Stimulated activated CD8-positive, alpha-beta memory T cell treated with anti-CD3 and anti-CD28 coated beads, Interleukin-7, amount 100 ng/mL, for 1 hour (primary cell): ENCODE data around the gene GPR162.

Source experiments
- DNase-seq, 2 donors: peaks; one replicate each; pipeline ENCODE4 v3.0.0-alpha.2; 2020; ENCODE audit warnings: low read depth in 2 of 2

Gene GPR162

GRCh38 chr12:6787309-6787708 is 34.3 kb upstream of the GPR162 start:
- DNase-seq: no peak

- no peak for DNase-seq
Measured at GRCh38 chr12:6788972-6789924, 32.4 kb upstream of the GPR162 start, which contains the start of gene CD4. Gene CD4, plus strand, starts transcription at chr12:6789528. Its CDS starts 10,611 bp downstream, at chr12:6800139.

DNA sequence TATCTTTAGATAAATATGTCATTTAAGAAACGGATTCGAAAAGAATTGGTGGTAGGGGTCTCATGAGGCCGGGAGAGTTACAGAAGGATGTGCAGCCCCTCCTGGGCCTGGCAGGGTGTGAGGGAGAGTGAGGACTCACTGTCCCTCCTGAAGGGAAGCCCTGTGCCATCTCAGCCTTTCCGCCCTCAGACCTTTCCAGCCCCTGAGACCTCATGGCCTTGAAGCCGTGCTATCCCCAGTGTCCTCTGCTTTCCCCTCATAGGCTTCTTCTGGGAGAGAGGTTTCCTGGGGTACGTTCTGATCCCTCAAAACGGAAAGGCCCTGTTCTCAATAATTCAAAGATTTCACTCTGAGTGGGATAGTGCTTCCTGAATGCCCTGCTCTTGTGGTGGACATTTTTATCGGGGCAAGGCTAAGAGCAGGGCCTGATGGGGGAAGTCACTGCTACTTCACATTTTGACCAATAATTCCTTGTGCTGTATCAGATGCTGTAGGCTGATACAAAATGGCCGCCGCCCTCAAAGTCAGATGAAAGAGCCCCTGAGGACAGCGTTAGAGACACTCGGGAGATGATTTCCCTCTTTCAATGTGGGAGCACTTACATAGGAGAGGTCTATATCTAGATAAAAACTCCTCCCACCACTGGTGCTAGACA is 31.0 kb upstream of the GPR162 start:
- DNase-seq: no peak

- no peak for DNase-seq
Measured at GRCh38 chr12:6791931-6792520, 29.6 kb upstream of the GPR162 start.

DNA sequence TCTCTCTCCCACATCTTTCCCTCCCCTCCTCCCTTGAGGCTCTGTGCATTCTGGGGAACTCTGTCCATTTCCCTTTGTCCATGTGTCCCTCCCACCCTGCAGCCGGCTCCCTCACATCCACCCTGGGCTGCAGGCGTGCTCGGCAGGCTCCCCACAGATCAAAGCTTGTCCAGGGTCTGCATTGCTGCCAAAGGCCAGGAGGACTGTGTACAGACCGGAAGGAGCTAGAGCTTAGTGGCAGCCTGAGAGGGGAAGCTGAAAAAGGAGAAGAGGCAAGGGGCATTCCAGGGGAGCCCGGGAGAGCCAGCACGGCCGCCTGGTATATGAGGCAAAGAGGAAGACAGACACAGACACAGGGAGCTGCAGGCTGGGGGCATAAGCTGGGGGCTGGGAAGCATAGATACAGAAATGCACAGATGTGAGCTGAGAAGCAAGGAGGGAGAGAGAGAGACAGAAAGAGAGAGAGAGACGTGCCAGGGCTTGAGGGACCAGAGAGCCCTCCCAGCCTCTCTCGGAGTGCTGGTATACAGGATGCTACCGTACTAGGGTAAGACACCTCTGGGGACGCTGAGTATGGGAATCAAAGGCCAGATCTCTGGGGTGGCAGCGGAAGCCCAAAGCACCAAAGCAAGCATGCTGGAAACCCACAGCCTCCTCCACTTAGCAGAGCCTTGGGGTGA is 29.0 kb upstream of the GPR162 start:
- no peak for DNase-seq

- no peak for DNase-seq
Measured at GRCh38 chr12:6795088-6795487, 26.5 kb upstream of the GPR162 start.

DNA sequence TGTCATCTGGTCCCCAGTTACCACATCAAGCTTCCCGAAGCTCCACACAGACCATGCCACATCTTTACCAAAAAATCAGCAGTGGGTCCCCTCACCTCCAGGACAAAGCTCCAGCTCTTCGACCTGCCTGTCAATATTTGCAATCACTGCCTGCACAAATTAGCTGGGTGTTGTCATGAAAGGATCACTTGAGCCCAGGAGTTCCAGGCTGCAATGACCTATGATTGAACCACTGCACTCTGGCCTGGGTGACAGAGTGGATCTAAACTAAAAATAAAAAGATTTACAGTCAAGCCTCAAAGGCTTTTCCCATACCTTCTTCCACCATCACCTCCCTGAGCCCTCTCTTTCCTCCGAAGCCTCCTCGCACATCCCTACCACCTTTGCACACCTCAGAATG is 25.0 kb upstream of the GPR162 start:
- DNase-seq: no peak

- DNase-seq: no peak
Measured at GRCh38 chr12:6799147-6799546, 22.5 kb upstream of the GPR162 start.

GRCh38 chr12:6807170-6807569 is 14.5 kb upstream of the GPR162 start:
- no peak for DNase-seq

GRCh38 chr12:6809056-6809455 is 12.6 kb upstream of the GPR162 start:
- no peak for DNase-seq

- DNase-seq: no peak
Measured at GRCh38 chr12:6810758-6811157, 10.9 kb upstream of the GPR162 start.

DNA sequence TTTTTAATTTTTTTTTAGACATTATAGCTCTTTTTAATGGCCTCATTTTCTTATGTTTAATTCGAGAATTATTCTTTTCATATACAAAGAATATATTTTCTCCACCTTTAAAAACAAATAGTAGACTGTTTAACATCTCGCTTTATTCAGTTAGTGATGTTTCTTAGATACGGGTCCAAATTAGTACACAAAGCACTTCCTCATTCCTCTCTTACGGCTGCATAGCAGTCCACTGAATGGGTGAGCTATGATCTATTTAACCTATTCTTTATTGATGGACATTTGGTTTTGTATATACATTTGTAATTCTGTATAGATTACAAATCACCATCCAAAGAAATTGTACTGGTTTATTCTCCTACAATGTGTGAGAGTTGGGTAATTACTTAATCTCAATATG is 8.3 kb upstream of the GPR162 start:
- DNase-seq: no peak

GRCh38 chr12:6816598-6816997 is 5.0 kb upstream of the GPR162 start:
- no peak for DNase-seq

DNA sequence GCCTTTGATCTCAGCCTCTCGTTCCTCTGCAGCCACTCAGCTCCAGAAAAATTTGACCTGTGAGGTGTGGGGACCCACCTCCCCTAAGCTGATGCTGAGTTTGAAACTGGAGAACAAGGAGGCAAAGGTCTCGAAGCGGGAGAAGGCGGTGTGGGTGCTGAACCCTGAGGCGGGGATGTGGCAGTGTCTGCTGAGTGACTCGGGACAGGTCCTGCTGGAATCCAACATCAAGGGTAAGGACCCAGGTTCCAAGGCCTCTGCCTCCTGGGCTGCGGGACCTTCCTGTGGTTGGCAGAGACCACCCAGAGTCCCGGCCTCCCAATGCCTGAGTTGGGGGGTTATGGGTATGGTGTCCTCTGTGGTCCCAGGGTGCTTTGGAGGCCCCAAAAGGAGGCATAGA is 4.5 kb upstream of the GPR162 start:
- DNase-seq: no peak

DNA sequence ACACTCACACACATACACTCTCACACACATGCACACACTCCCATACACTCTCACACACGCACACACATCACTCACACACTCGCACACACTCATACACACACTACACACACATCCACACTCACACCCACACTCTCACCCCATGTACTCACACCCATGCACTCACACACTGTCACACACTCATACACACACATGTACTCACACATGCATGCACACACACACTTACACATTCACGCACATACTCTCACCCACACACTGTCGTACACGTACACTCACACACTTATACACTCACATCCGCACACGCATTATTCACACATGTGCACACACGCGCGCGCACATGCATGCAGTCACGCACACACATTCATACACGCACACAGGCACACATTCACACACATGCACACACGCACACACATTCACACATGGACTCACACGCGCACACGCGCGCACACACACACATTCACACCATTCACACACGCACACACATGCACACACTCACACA is 3.9 kb upstream of the GPR162 start:
- DNase-seq: no peak

GRCh38 chr12:6818222-6818621 is 3.4 kb upstream of the GPR162 start:
- no peak for DNase-seq

- no peak for DNase-seq
Measured at GRCh38 chr12:6818645-6819044, 3.0 kb upstream of the GPR162 start.

GRCh38 chr12:6819106-6820030 is 2.3 kb upstream of the GPR162 start:
- no peak for DNase-seq

DNA sequence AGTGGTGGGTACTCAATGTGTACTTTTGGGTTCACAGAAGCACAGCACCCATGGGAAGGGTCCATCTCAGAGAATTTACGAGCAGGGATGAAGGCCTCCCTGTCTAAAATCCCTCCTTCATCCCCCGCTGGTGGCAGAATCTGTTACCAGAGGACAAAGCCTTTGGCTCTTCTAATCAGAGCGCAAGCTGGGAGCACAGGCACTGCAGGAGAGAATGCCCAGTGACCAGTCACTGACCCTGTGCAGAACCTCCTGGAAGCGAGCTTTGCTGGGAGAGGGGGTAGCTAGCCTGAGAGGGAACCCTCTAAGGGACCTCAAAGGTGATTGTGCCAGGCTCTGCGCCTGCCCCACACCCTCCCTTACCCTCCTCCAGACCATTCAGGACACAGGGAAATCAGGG is 1.5 kb upstream of the GPR162 start:
- DNase-seq: no peak

GRCh38 chr12:6822426-6823135 is 960 bp downstream of the GPR162 start:
- no peak for DNase-seq
